Astrocyte (in vitro differentiated cells and primary cell): Measurements from ENCODE around the gene LRRFIP1.

Experiments used
- CTCF ChIP-seq: IDR thresholded peaks from 2 replicates; pipeline ENCODE4 v1.5.1; 2011; ENCODE audit warnings: low read depth, mild to moderate bottlenecking, inconsistent platforms, low read length, moderate library complexity; ENCODE audit not compliant: insufficient read depth
- EZH2 ChIP-seq: IDR thresholded peaks from 2 replicates; pipeline ENCODE4 v1.6.1; 2012; ENCODE audit warnings: mild to moderate bottlenecking, low read length, inconsistent platforms; ENCODE audit not compliant: insufficient read depth

GRCh38 chr2:237649541-237650454 is 22.4 kb downstream of the LRRFIP1 start:
- TF ChIP-seq CTCF (no peak), EZH2 (no peak)
